MM.1S (cell line): ENCODE results near the gene TNXB.
A peak's percentile ranks its signal among the peaks of the same experiment; 100 is the strongest.

Source experiments
- DNase-seq: peaks from one replicate; pipeline ENCODE4 v3.0.0-alpha.2; 2015
- H2AFZ ChIP-seq: fragments of 300-600 bp; sonication (generic); 2 replicates; pipeline ENCODE4 v1.6.0; 2016; ENCODE audit warnings: antibody characterized with exemption, low read length
- H3F3A ChIP-seq: fragments of 300-600 bp; sonication (generic); 2 replicates; pipeline ENCODE4 v1.6.1; 2016; ENCODE audit warnings: mild to moderate bottlenecking, antibody characterized with exemption, low read length, moderate library complexity, mixed read lengths; ENCODE audit not compliant: insufficient read depth
- H3K27ac ChIP-seq: fragments of 300-600 bp; sonication (generic); 2 replicates; pipeline ENCODE4 v1.5.1; 2016; ENCODE audit warnings: mild to moderate bottlenecking, low read length
- H3K27me3 ChIP-seq: fragments of 300-600 bp; sonication (generic); replicated peaks from 2 replicates; pipeline ENCODE4 v1.6.0; 2016; ENCODE audit warnings: low read length; ENCODE audit not compliant: insufficient read depth
- H3K36me3 ChIP-seq: fragments of 300-600 bp; sonication (generic); replicated peaks from 2 replicates; pipeline ENCODE4 v1.6.1; 2016; ENCODE audit warnings: mild to moderate bottlenecking, low read length, mixed read lengths; ENCODE audit not compliant: insufficient read depth
- H3K4me1 ChIP-seq: fragments of 300-600 bp; sonication (generic); 2 replicates; pipeline ENCODE4 v1.6.1; 2016; ENCODE audit warnings: low read length, mixed read lengths
- H3K4me2 ChIP-seq: fragments of 300-600 bp; sonication (generic); 2 replicates; pipeline ENCODE4 v1.6.0; 2016; ENCODE audit warnings: low read depth, low read length
- H3K4me3 ChIP-seq: fragments of 300-600 bp; sonication (generic); 2 replicates; pipeline ENCODE4 v1.5.1; 2016; ENCODE audit warnings: low read length, mixed read lengths
- H3K79me2 ChIP-seq: fragments of 300-600 bp; sonication (generic); 2 replicates; pipeline ENCODE4 v1.6.1; 2016; ENCODE audit warnings: mixed run types, low read length, mixed read lengths
- H3K9ac ChIP-seq: fragments of 300-600 bp; sonication (generic); 2 replicates; pipeline ENCODE4 v1.6.1; 2016; ENCODE audit warnings: low read length, mixed read lengths
- H3K9me2 ChIP-seq: fragments of 300-600 bp; sonication (generic); replicated peaks from 2 replicates; pipeline ENCODE4 v1.6.1; 2016; ENCODE audit warnings: mild to moderate bottlenecking, low read length, mixed read lengths; ENCODE audit not compliant: insufficient read depth
- H3K9me3 ChIP-seq: fragments of 300-600 bp; sonication (generic); replicated peaks from 2 replicates; pipeline ENCODE4 v1.6.1; 2016; ENCODE audit warnings: mild to moderate bottlenecking, low read length, mixed read lengths; ENCODE audit not compliant: insufficient read depth
- H4K20me1 ChIP-seq: fragments of 300-600 bp; sonication (generic); 2 replicates; pipeline ENCODE4 v1.6.1; 2016; ENCODE audit warnings: mild to moderate bottlenecking, low read length, moderate library complexity, mixed read lengths; ENCODE audit not compliant: insufficient read depth
- EZH2 ChIP-seq: fragments of 300-600 bp; sonication (generic); optimal IDR thresholded peaks from 2 replicates; pipeline ENCODE3; 2017; ENCODE audit warnings: low read depth, mild to moderate bottlenecking, antibody characterized with exemption, low read length, mixed read lengths
- EZH2phosphoT487 ChIP-seq: fragments of 300-600 bp; sonication (generic); IDR thresholded peaks from 2 replicates; pipeline ENCODE4 v1.6.1; 2018; ENCODE audit warnings: antibody characterized with exemption, low read length
- TF ChIP-seq, protein P1 (sequence below): fragments of 300-600 bp; sonication (generic); IDR thresholded peaks from 2 replicates; pipeline ENCODE4 v1.5.1; 2016; ENCODE audit warnings: antibody characterized with exemption, low read length, mixed read lengths

The TNXB gene

GRCh38 chr6:32118782-32119628 is 9.9 kb upstream of the TNXB start:
- Histone ChIP-seq H3F3A (no peaks in the 10 kb centered on the region), H3K36me3 (no peaks in the 10 kb centered on the region), H3K27ac (no peak overlapping the region), H3K4me3 (no peak overlapping the region), H3K79me2 (no peaks in the 10 kb centered on the region), H2AFZ (no peak overlapping the region), H3K4me2 (no peak overlapping the region), H3K9ac (no peak overlapping the region), H4K20me1 (no peaks in the 10 kb centered on the region), H3K27me3 (no peaks in the 10 kb centered on the region), H3K9me3 (no peaks in the 10 kb centered on the region), H3K4me1 (no peaks in the 10 kb centered on the region), H3K9me2 (no peaks in the 10 kb centered on the region)
- TF ChIP-seq, protein P1, sequence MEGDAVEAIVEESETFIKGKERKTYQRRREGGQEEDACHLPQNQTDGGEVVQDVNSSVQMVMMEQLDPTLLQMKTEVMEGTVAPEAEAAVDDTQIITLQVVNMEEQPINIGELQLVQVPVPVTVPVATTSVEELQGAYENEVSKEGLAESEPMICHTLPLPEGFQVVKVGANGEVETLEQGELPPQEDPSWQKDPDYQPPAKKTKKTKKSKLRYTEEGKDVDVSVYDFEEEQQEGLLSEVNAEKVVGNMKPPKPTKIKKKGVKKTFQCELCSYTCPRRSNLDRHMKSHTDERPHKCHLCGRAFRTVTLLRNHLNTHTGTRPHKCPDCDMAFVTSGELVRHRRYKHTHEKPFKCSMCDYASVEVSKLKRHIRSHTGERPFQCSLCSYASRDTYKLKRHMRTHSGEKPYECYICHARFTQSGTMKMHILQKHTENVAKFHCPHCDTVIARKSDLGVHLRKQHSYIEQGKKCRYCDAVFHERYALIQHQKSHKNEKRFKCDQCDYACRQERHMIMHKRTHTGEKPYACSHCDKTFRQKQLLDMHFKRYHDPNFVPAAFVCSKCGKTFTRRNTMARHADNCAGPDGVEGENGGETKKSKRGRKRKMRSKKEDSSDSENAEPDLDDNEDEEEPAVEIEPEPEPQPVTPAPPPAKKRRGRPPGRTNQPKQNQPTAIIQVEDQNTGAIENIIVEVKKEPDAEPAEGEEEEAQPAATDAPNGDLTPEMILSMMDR: peak; percentile 88
- no peak for TF ChIP-seq EZH2phosphoT487
- DNase-seq: peak; percentile 67

- Histone ChIP-seq H3K4me1 (no peaks in the 10 kb centered on the region), H3K9ac (no peak overlapping the region), H3K27me3 (no peaks in the 10 kb centered on the region), H3F3A (no peaks in the 10 kb centered on the region), H3K36me3 (no peaks in the 10 kb centered on the region), H3K9me3 (no peaks in the 10 kb centered on the region), H3K4me2 (no peak overlapping the region), H3K9me2 (no peaks in the 10 kb centered on the region), H3K27ac (no peak overlapping the region), H4K20me1 (no peaks in the 10 kb centered on the region), H3K4me3 (no peak overlapping the region), H2AFZ (no peak overlapping the region), H3K79me2 (no peaks in the 10 kb centered on the region)
- TF ChIP-seq EZH2phosphoT487 (no peak), EZH2 (no peak)
- TF ChIP-seq, protein P1: no peak
- DNase-seq: no peak
Observed at GRCh38 chr6:32117461-32117860, 8.3 kb upstream of the TNXB start.

- no peak for DNase-seq
- Histone ChIP-seq H3K9me2 (no peaks in the 10 kb centered on the region), H3K27ac (no peak overlapping the region), H3K79me2 (no peaks in the 10 kb centered on the region), H3K4me1 (no peaks in the 10 kb centered on the region), H3K36me3 (no peaks in the 10 kb centered on the region), H4K20me1 (no peaks in the 10 kb centered on the region), H3K9me3 (no peaks in the 10 kb centered on the region), H3K27me3 (no peaks in the 10 kb centered on the region), H3K4me2 (no peak overlapping the region), H2AFZ (no peak overlapping the region), H3K4me3 (no peak overlapping the region), H3F3A (no peaks in the 10 kb centered on the region), H3K9ac (no peak overlapping the region)
- TF ChIP-seq EZH2phosphoT487 (no peak), EZH2 (no peak)
- TF ChIP-seq, protein P1: peak; percentile 22; the same call in 1 of the 2 replicates
Observed at GRCh38 chr6:32116674-32117073, 7.5 kb upstream of the TNXB start.
